SU-DHL-6 (cell line): Measurements from ENCODE around the gene TACR1.

Experiments used
- EZH2phosphoT487 ChIP-seq: fragments of 200-600 bp; sonication (generic), shearing (Covaris generic); conservative IDR thresholded peaks from 2 replicates; pipeline ENCODE4 v1.6.1; 2018; ENCODE audit warnings: mild to moderate bottlenecking, antibody characterized with exemption, low read length, moderate library complexity, mixed read lengths
- TF ChIP-seq, protein P1 (sequence below): fragments of 200-600 bp; sonication (generic); IDR thresholded peaks from one replicate; pipeline ENCODE4 v1.5.1; 2017; ENCODE audit warnings: antibody characterized with exemption, mild to moderate bottlenecking, low read length, moderate library complexity; ENCODE audit not compliant: insufficient read depth, poor library complexity, severe bottlenecking

DNA sequence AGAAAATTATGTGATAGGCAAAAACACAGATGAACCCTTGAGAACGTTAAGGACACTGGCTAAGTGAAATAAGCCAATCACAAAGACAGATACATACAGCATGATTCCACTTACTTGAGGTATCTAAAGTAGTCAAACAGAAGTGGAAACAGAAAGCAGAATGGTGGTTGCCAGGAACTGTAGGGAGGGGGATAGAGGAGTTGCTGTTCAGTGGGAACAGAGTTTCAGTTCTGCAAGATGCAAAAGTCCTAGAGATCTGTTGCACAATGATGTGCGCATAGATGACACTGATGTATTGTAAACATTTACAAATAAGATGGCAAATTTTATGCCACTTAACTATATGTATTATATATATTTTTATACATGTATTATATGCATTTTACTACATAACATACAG is 181.2 kb downstream of the TACR1 start:
- TF ChIP-seq, protein P1, sequence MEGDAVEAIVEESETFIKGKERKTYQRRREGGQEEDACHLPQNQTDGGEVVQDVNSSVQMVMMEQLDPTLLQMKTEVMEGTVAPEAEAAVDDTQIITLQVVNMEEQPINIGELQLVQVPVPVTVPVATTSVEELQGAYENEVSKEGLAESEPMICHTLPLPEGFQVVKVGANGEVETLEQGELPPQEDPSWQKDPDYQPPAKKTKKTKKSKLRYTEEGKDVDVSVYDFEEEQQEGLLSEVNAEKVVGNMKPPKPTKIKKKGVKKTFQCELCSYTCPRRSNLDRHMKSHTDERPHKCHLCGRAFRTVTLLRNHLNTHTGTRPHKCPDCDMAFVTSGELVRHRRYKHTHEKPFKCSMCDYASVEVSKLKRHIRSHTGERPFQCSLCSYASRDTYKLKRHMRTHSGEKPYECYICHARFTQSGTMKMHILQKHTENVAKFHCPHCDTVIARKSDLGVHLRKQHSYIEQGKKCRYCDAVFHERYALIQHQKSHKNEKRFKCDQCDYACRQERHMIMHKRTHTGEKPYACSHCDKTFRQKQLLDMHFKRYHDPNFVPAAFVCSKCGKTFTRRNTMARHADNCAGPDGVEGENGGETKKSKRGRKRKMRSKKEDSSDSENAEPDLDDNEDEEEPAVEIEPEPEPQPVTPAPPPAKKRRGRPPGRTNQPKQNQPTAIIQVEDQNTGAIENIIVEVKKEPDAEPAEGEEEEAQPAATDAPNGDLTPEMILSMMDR: no peak
- TF ChIP-seq EZH2phosphoT487: no peak
